GM12864 (cell line): Measurements from ENCODE around the gene POU5F2.

Experiments
- DNase-seq: peaks from one replicate; pipeline ENCODE4 v3.0.0-alpha.2; 2011; ENCODE audit warnings: low read depth
- H3K4me3 ChIP-seq: 2 replicates; pipeline ENCODE4 v1.5.1; 2011; ENCODE audit warnings: mild to moderate bottlenecking, low read depth, low read length, control low read depth
- CTCF ChIP-seq: IDR thresholded peaks from 2 replicates; pipeline ENCODE4 v1.5.1; 2011; ENCODE audit warnings: low read depth, mild to moderate bottlenecking, moderate library complexity, low read length, control low read depth, inconsistent platforms; ENCODE audit errors: missing control alignments

The POU5F2 gene

GRCh38 chr5:93717162-93717561, 24.2 kb downstream of the POU5F2 start:
- no peak for TF ChIP-seq CTCF
- no peak for DNase-seq
- H3K4me3 ChIP-seq = no peak overlapping the region

GRCh38 chr5:93716453-93716852, 24.9 kb downstream of the POU5F2 start:
- no peak for DNase-seq
- no peak overlapping the region for H3K4me3 ChIP-seq
- TF ChIP-seq CTCF = no peak

- TF ChIP-seq CTCF = no peak
- no peak overlapping the region for H3K4me3 ChIP-seq
These were observed 25.6 kb downstream of the POU5F2 start for GRCh38 chr5:93715761-93716160.

GRCh38 chr5:93715327-93715726, 26.1 kb downstream of the POU5F2 start:
- no peak overlapping the region for H3K4me3 ChIP-seq
- no peak for DNase-seq
- TF ChIP-seq CTCF = no peak

More at GRCh38 chr5:93715761-93716160, 25.6 kb downstream of the POU5F2 start:
- no peak for DNase-seq

GRCh38 chr5:93708442-93708841, 33.0 kb downstream of the POU5F2 start:
- no peak for DNase-seq
- TF ChIP-seq CTCF = no peak
- no peak overlapping the region for H3K4me3 ChIP-seq

GRCh38 chr5:93705896-93706295, 35.5 kb downstream of the POU5F2 start:
- H3K4me3 ChIP-seq = no peak overlapping the region
- DNase-seq = no peak
- TF ChIP-seq CTCF = no peak

GRCh38 chr5:93704996-93705395, 36.4 kb downstream of the POU5F2 start:
- no peak for TF ChIP-seq CTCF

More at GRCh38 chr5:93704996-93705395, 36.4 kb downstream of the POU5F2 start:
- H3K4me3 ChIP-seq = no peak overlapping the region
- DNase-seq = no peak
